ENCODE data around the gene ING3.

ING3 gene

DNA sequence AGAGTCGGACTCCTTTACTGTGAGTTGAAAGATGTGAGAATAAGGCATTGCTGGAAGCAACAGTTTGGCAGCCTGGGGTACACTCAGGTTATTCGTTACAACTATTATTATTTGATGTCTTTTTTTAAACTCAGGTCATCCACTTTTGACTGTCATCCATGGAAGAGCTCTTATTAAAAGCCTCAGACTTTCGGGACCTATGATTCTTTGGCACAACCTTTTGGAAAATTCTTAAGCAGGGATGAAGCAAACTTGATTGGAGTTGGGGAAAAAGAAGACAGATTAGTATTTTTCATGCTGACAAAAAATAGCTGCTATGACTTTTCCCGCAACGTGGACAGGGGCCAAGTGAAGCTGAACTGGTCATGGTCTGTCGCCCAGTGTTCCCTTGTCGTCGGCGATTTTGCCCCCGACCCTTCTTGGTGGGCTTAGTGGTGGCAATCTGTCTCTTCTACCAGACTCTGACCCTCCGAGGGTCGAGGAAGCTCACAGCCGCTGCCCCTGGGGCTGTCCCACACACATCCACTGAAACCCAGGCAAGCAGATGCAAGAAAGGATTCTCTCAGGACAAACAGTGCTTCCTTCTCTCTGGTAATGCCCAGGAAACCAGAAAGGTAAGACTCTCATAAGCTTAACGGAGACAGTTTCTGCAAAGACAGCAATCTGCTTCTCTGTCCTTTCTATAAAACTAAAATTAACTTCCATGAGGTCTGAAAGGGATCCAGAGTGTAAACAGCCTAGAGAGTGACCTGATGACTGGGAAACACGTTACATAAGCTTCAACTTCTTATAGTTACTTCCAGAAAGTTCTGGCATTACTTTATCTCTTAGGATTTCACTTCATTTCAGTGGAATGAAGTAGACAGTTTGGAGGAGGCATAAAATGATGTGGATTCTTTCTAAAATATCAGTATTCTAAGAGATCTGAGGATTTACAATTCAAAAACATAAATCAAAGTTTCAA is 39.0 kb downstream of the ING3 start:
- DNase-seq (ENCODE audit: low read depth, low spot score), result no peak

GRCh38 chr7:120990468-120991118 is 40.0 kb downstream of the ING3 start:
- DNase-seq (ENCODE audit: low read depth, low spot score), result no peak

GRCh38 chr7:120991161-120991560 is 40.6 kb downstream of the ING3 start:
- no peak for DNase-seq (ENCODE audit: low read depth, low spot score)

DNA sequence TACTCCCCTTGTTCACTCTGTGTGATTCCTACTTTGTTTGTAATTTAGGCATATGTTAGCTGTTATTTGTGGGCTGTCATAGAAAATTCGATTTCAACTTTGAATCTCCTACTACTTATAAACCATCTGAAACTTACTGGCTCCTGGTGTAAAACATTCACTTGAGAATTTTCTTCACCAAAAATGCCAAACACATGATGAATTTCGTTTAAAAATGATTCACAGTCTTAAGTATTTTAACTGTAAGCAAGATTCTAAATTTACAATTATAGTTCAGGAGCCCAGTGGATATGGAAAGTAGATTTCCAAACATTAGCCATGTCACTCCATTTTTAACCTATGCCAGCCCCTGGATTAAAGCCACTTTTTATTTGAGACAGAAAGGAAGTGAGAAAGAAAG is 41.0 kb downstream of the ING3 start:
- no peak for DNase-seq (ENCODE audit: low read depth, low spot score)

DNA sequence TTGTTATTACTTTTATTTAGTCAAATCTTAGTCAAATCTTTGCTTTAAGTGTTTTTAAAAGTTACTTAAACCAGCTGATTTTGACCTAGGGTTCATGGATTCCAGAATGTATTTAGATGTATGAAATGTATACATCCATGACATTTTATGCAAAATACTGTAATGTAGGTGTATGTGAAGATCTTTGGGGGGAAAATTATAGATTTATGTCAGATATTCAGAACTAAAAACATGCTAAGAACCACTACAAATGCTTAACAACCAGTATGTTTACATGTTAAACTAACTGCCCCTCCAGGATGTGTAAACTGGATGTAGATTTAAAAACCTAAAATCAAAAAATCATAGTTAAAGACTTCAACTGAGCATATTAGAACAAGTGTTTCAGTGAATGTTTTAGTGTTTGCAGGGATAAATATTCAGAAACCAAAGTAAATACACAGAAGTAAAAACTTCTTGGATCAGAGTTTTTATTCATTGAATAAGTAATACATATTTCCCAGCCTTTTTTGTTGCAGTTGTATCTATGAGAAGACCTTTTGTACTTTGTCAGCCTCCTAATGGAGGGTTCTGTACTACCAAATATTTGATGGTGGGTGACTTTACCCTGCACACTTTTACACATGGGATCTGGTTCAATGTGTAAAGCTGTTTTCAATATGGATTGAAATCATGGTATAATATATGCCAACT is 41.8 kb downstream of the ING3 start:
- no peak for DNase-seq (ENCODE audit: low read depth, low spot score)

DNA sequence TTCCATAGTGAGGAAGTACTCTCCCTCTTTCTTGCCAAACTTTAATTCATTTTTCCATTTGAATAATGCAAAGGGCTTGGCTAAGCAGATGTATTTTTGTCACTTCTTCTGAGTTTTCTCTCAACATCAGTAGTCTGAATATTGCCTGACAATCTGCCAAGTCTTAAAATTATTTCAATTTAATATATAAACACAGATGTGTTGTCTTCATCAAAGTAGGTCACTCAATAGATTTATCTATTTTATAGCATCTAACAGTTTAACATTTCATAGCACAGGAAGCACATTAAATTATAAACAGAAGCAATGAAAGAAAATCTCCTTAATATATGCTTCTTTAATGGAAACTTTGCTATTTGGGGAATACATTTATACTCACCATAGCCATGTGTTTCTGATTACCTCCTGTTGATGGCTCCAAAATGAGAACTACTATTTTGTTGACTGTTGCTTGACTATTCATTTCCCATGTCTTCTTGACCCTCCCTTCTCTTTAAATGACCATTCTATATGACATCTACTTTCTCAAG is 42.5 kb downstream of the ING3 start:
- no peak for DNase-seq (ENCODE audit: low read depth, low spot score)

DNA sequence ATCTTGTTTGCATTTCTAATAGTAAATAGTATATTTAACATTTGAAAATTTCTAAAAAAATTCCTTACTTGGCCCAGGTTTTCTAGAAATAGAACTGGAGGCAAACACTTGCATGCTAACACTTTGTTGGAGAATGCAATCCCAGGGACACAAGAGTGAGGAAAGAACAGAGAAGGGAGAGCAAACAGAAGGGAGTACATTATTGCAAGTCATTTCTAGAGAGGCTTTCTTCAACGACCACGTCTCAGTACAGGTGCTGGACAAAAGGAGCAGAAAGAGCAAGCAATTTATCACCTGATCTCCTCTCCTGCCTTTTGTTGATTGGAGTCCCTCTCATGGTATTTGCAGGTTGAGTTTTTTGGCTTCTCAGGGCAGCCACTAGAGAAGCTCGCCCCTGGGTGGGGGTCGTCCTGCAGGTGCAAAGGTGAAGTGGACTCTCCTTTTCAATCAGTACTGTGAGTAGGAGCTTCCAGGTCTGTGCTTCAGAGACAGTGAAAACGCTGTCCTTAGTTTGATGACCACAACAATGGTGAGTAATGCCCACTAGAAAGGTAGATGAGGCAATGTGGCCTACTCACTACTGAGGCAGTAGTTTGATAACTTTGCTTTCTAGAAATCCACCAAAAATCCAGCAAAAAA is 43.1 kb downstream of the ING3 start:
- no peak for DNase-seq (ENCODE audit: low read depth, low spot score)

DNA sequence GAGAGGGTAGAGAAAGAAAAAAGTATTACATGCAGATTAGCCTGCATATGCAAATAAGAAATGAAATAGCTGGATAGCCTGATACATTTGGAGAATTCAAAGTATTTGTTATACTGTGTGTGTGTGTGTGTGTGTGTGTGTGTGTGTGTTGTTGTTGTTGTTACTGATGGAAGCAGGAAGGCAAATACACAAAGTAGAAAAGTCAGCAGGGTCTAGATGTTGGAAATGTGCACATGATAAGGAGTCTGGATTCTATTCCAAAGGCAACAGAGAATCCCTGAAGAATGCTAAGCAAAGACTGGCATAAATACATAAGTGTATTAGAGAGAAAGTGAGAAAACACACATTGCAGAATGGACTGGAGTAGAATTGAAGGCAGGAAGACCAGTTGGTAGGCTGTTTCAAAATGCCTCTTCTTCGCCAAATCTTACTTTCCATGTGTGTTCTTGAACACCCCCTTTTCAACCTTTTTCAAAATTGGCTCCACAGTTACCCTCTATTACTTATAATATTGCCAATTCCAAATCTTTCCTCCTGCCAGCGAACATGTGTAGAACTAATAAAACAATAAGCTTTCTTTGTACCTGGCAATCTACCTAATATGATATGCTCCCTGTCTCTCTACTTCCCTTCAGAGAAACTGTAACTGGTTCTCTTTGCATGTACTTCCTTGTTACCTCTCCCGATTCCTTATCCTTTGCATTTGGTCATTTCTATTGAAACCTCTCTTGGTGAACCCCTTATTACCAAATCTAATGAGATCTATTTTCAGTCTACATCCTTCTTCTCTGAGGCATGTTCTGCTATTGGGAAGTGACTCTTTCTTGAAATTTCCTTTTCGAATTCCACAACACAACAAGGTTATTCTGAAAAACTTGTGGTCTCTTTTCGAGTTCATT is 44.2 kb downstream of the ING3 start:
- DNase-seq (ENCODE audit: low read depth, low spot score), result no peak

- no peak for DNase-seq (ENCODE audit: low read depth, low spot score)
Observed at GRCh38 chr7:120995654-120996053, 45.1 kb downstream of the ING3 start.

- no peak for DNase-seq (ENCODE audit: low read depth, low spot score)
Observed at GRCh38 chr7:120996333-120996987, 45.9 kb downstream of the ING3 start.

DNA sequence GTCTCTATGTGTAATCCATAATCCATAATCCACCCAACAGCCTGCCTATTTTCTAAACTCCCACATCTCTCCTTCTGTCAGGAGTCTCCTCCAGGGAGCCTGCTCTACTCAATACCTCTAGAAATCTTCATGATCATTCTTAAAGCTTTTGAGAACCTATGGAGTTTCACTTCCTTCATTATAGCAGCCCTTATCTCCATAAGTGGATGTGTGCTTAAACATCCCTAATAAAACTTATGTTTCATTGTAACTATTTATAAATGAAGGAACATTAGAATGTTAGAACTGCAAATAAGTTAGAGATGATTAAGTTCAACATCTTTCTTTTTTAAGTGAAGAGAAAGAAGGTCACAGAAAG is 46.4 kb downstream of the ING3 start:
- DNase-seq (ENCODE audit: low read depth, low spot score), result no peak

DNA sequence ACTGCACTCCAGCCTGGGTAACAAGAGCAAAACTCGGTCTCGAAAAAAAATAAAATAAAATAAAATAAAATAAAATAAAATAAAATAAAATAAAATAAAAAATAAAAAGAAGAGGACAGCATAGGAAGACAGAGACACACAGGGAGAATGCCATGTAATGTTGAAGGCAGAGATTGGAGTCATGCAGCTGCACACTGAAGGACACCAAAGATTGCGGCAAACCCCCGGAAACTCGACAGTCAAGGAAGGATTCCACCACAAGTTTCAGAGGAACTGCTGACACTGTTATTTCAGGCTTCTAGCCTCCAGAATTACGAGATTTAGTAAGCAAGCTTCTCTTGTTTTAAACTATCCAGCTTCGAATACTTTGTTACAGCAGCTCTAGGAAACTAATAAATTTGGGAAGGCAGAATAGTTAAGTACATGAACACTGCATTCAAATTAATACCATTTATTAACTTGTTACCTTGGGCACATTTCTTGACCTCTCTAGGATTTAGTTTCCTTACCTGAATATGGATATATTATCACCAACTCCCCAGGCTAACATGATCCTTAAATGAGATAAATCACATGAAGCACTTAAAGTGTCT is 47.4 kb downstream of the ING3 start:
- no peak for DNase-seq (ENCODE audit: low read depth, low spot score)

- DNase-seq (ENCODE audit: low read depth, low spot score), result no peak
Observed at GRCh38 chr7:120998520-120998919, 47.9 kb downstream of the ING3 start.

DNA sequence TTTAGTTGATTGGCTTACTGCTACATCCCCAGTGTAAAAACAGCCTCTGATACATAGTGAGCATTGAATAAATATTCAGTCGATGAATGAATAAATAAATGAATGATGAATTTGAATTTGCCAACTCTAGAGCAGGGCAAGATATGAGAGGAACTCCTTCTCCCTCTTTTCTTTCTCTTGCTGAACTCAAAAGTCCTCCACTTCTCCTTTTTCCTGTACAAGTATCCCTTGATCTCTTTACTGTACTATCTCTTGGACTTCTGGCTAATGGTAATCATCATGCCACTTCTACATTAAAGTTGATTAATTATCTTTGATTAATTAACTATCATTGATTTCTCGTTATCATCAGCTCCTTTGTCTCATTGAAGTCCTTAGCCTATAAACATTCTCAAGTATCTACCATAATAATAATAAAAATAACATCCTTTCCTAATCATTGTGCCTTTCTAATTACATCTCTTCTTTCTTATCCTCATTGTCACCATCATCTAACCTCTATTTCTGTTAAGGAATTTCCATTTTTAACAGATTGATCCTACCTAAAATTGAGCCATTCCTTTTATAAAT is 48.5 kb downstream of the ING3 start:
- DNase-seq (ENCODE audit: low read depth, low spot score), result no peak

DNA sequence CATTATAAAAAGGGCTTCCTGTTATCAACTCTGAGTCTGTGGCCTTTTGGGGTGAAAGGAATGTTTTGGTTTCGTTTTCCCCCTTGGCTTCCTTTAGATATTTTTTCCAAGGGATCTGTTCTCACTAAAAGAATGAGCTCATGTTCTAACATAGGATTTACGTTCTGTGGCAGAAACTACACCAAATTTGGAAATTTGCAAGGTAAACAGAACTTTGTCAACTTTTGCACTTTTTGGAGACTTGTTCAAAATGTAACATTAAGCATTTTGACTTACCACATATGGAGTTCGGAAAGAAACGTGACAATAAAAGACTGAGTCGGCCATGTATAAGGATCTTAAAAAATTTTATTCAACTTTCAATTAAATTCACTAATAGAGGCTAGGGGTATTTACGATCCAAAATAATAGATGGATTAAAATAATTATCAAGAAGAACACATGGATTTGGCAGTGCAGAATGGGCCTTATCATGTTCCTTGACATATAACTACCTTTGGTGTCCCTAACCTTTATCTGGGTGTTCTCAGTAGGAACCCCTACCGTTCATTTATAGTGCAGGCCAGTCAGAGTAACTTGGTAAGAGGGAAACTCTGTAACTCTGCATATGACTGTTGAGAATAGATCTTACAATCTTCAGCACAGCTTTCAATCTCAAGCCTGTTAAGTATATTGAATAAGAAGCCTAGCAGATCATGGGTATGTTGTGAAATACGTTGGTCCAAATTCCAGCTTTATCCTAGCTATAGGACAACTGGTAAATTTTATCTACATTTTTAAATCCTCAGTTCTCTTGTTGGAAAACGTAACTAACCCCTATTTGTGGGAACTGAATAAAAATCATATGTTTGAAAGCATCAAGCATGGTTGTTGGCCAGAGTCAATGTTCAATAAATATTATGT is 49.8 kb downstream of the ING3 start:
- no peak for DNase-seq (ENCODE audit: low read depth, low spot score)

- DNase-seq (ENCODE audit: low read depth, low spot score), result no peak
Observed at GRCh38 chr7:121001234-121001906, 50.8 kb downstream of the ING3 start.

DNA sequence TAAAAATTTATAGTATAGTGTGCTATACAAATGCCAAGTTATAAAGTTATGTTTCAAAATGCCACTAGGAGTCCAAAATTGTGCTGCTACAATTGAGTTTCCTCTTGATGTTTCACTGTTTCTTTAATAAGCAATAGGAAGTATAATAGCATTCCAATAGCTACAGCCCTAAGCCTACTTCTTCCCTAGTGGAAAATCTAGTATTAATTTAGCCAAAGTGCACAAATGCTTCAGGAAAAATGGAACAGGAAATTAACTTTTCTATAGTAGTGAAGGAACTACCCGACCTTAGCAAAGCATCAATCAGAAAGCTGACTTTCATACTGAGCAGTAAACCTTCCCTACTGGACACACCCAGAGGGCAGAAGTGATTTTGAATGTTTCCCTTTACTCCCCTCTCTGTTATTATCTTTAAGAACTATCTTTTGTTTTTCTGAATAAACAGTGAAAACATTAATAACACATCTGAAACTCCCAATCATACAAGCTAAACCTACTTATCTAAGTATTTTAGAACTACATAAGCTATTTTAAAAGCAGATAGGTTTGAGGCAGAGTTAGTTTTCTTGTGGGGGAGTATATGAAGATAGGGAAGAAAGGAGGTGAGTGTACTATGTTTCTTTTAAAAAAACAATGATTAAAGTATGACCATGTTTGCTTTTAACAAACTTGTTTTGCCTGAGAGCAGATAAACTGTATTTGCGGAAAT is 51.6 kb downstream of the ING3 start:
- DNase-seq (ENCODE audit: low read depth, low spot score), result no peak
